ENCODE results near the gene LBHD2. TPM values are rescaled to one million over a fixed set of nuclear protein-coding genes. Genes with fewer than 3 reads are reported as not detected.

LBHD2 gene
- total and polyA plus RNA-seq, 2 donors, result 0.19 to 0.75 TPM

GRCh38 chr14:103101257-103101962 is 17.4 kb downstream of the LBHD2 start:
- Histone ChIP-seq H3K27me3 (ENCODE audit: control insufficient read depth in 2 of 2, insufficient read depth in 1 of 2, low read length in 1 of 2) (peaks cover 42 to 80% of the 10 kb centered on the region in 2 donors), H3K27ac (ENCODE audit: low read depth in 1 of 2, low read length in 1 of 2) (no peak overlapping the region), H3K36me3 (ENCODE audit: control insufficient read depth in 2 of 2, insufficient read depth in 2 of 2, low read length in 1 of 2) (no peaks in the 10 kb centered on the region), H3K4me3 (ENCODE audit: low read length in 2 of 2) (no peak overlapping the region), H3K4me1 (ENCODE audit: control insufficient read depth in 2 of 2, insufficient read depth in 2 of 2, low read length in 2 of 2) (peaks cover 12 to 29% of the 10 kb centered on the region in 2 donors), H3K9me3 (ENCODE audit: control insufficient read depth in 2 of 2, insufficient read depth in 1 of 2, low read length in 1 of 2) (peaks cover 0 to 4% of the 10 kb centered on the region in 2 donors)
- 95% methylated on average over 11 of the region's 11 CpGs for WGBS
- no peak for DNase-seq (ENCODE audit: low read depth in 6 of 9, low spot score in 9 of 9)

GRCh38 chr14:103101963-103102688 is 18.1 kb downstream of the LBHD2 start:
- peaks cover 0 to 4% of the 10 kb centered on the region in 2 donors for H3K9me3 ChIP-seq (ENCODE audit: control insufficient read depth in 2 of 2, insufficient read depth in 1 of 2, low read length in 1 of 2)
- H3K4me3 ChIP-seq (ENCODE audit: low read length in 2 of 2), result no peak overlapping the region
- no peaks in the 10 kb centered on the region for H3K36me3 ChIP-seq (ENCODE audit: control insufficient read depth in 2 of 2, insufficient read depth in 2 of 2, low read length in 1 of 2)
- no peak for DNase-seq (ENCODE audit: low read depth in 6 of 9, low spot score in 9 of 9)
- H3K27ac ChIP-seq (ENCODE audit: low read depth in 1 of 2, low read length in 1 of 2), result no peak overlapping the region
- peaks cover 12 to 30% of the 10 kb centered on the region in 2 donors for H3K4me1 ChIP-seq (ENCODE audit: control insufficient read depth in 2 of 2, insufficient read depth in 2 of 2, low read length in 2 of 2)
- 33% methylated on average over 85 of the region's 85 CpGs for WGBS
- peaks cover 42 to 80% of the 10 kb centered on the region in 2 donors for H3K27me3 ChIP-seq (ENCODE audit: control insufficient read depth in 2 of 2, insufficient read depth in 1 of 2, low read length in 1 of 2)

- WGBS, result 44% methylated on average over 39 of the region's 39 CpGs
- H3K4me1 ChIP-seq (ENCODE audit: control insufficient read depth in 2 of 2, insufficient read depth in 2 of 2, low read length in 2 of 2), result peaks cover 12 to 30% of the 10 kb centered on the region in 2 donors
- H3K27me3 ChIP-seq (ENCODE audit: control insufficient read depth in 2 of 2, insufficient read depth in 1 of 2, low read length in 1 of 2), result peaks cover 42 to 73% of the 10 kb centered on the region in 2 donors
Observed at GRCh38 chr14:103102689-103103260, 18.8 kb downstream of the LBHD2 start.

GRCh38 chr14:103103461-103104388 is 19.7 kb downstream of the LBHD2 start:
- H3K4me3 ChIP-seq (ENCODE audit: low read length in 2 of 2), result no peak overlapping the region
- H3K36me3 ChIP-seq (ENCODE audit: control insufficient read depth in 2 of 2, insufficient read depth in 2 of 2, low read length in 1 of 2), result no peaks in the 10 kb centered on the region
- H3K27ac ChIP-seq (ENCODE audit: low read depth in 1 of 2, low read length in 1 of 2), result no peak overlapping the region
- H3K9me3 ChIP-seq (ENCODE audit: control insufficient read depth in 2 of 2, insufficient read depth in 1 of 2, low read length in 1 of 2), result peaks cover 0 to 13% of the 10 kb centered on the region in 2 donors
- peaks cover 12 to 38% of the 10 kb centered on the region in 2 donors for H3K4me1 ChIP-seq (ENCODE audit: control insufficient read depth in 2 of 2, insufficient read depth in 2 of 2, low read length in 2 of 2)
- H3K27me3 ChIP-seq (ENCODE audit: control insufficient read depth in 2 of 2, insufficient read depth in 1 of 2, low read length in 1 of 2), result peaks cover 42 to 74% of the 10 kb centered on the region in 2 donors
- DNase-seq (ENCODE audit: low read depth in 6 of 9, low spot score in 9 of 9), result no peak
- 15% methylated on average over 68 of the region's 68 CpGs for WGBS

More at GRCh38 chr14:103102689-103103260, 18.8 kb downstream of the LBHD2 start:
- no peak overlapping the region for H3K4me3 ChIP-seq (ENCODE audit: low read length in 2 of 2)
- DNase-seq (ENCODE audit: low read depth in 6 of 9, low spot score in 9 of 9), result no peak
- no peaks in the 10 kb centered on the region for H3K36me3 ChIP-seq (ENCODE audit: control insufficient read depth in 2 of 2, insufficient read depth in 2 of 2, low read length in 1 of 2)
- no peak overlapping the region for H3K27ac ChIP-seq (ENCODE audit: low read depth in 1 of 2, low read length in 1 of 2)
- peaks cover 0 to 10% of the 10 kb centered on the region in 2 donors for H3K9me3 ChIP-seq (ENCODE audit: control insufficient read depth in 2 of 2, insufficient read depth in 1 of 2, low read length in 1 of 2)

- Histone ChIP-seq H3K27me3 (ENCODE audit: control insufficient read depth in 2 of 2, insufficient read depth in 1 of 2, low read length in 1 of 2) (peaks cover 42 to 72% of the 10 kb centered on the region in 2 donors), H3K9me3 (ENCODE audit: control insufficient read depth in 2 of 2, insufficient read depth in 1 of 2, low read length in 1 of 2) (peaks cover 0 to 13% of the 10 kb centered on the region in 2 donors), H3K4me3 (ENCODE audit: low read length in 2 of 2) (no peak overlapping the region), H3K36me3 (ENCODE audit: control insufficient read depth in 2 of 2, insufficient read depth in 2 of 2, low read length in 1 of 2) (no peaks in the 10 kb centered on the region), H3K4me1 (ENCODE audit: control insufficient read depth in 2 of 2, insufficient read depth in 2 of 2, low read length in 2 of 2) (peaks cover 12 to 39% of the 10 kb centered on the region in 2 donors), H3K27ac (ENCODE audit: low read depth in 1 of 2, low read length in 1 of 2) (no peak overlapping the region)
- 14% methylated on average over 20 of the region's 20 CpGs for WGBS
- no peak for DNase-seq (ENCODE audit: low read depth in 6 of 9, low spot score in 9 of 9)
Observed at GRCh38 chr14:103104389-103104653, 20.3 kb downstream of the LBHD2 start.

DNA sequence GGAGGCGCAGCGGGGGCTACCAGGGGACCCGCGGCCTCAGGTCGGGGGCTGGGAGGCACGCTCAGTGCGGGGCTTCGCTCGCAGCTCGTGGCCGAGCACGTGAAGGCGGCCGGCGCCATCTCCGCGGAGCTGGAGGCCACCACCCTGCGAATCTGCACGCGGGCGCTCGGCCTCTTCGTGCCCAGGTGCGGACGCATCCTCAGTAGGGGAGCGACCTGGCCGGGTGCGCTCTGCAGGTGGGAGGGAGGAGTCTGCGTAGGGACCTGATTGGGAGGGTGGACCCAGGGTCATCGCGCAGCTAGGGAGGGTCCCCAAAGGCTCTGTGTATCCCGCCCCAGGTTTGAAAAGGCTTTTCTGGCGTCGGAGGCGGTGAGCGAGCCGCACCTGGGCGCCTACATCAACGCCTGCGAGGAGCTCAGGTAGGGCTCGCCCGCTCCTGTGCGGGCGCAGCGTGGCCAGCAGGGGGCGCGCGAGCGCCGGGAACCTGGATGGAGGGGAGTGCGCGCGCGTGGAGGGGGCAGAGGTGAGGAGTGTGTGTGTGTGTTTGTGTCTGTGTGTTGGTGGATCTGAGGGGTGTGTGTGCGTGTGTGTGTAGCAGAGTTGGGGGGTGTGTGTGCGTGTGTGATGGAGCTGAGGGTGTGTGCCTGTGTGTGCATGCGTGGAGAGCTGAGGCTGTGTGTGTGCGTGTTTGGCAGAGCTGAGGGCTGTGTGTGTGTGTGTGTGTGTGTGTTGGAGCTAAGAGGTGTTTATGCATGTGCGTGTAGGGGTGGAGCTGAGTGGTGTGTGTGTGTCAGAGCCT is 20.8 kb downstream of the LBHD2 start:
- Histone ChIP-seq H3K27ac (ENCODE audit: low read depth in 1 of 2, low read length in 1 of 2) (no peak overlapping the region), H3K4me1 (ENCODE audit: control insufficient read depth in 2 of 2, insufficient read depth in 2 of 2, low read length in 2 of 2) (peaks cover 12 to 42% of the 10 kb centered on the region in 2 donors), H3K4me3 (ENCODE audit: low read length in 2 of 2) (no peak overlapping the region), H3K27me3 (ENCODE audit: control insufficient read depth in 2 of 2, insufficient read depth in 1 of 2, low read length in 1 of 2) (peaks cover 42 to 70% of the 10 kb centered on the region in 2 donors), H3K36me3 (ENCODE audit: control insufficient read depth in 2 of 2, insufficient read depth in 2 of 2, low read length in 1 of 2) (no peaks in the 10 kb centered on the region), H3K9me3 (ENCODE audit: control insufficient read depth in 2 of 2, insufficient read depth in 1 of 2, low read length in 1 of 2) (peaks cover 0 to 13% of the 10 kb centered on the region in 2 donors)
- 9% methylated on average over 59 of the region's 59 CpGs for WGBS
- DNase-seq (ENCODE audit: low read depth in 6 of 9, low spot score in 9 of 9), result peak in 5 of 9 donors; percentile 49 to 71 (median 61)

DNA sequence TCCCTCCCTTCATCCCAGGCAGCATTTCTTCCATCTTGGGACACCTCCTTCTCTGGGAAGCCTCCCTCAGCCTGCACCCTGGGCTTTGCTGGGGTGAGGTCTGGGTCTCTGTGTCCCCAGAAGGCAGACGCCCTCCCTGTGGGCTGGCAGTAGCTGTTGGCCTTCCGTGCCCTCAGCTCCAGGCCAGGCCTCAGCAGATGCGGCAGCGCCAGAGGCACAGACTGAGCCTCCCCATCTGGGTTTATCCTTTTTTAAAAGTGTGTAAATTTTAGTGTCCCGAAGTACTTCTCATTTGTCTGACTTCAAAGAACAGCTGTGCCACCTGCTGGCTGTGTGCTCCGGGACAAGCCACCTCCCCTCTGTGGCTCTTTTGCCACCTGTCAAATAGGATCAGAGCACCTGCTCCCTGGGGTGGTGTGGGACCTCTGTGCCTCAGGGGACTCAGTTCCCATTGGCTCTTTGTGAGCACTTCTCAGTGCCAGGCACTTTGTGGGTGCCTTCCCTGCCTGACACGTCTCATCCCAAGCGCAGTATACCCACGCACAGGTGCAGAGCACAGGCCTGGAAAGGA is 21.7 kb downstream of the LBHD2 start:
- H3K4me3 ChIP-seq (ENCODE audit: low read length in 2 of 2), result no peak overlapping the region
- peaks cover 0 to 13% of the 10 kb centered on the region in 2 donors for H3K9me3 ChIP-seq (ENCODE audit: control insufficient read depth in 2 of 2, insufficient read depth in 1 of 2, low read length in 1 of 2)
- 8% methylated on average over 9 of the region's 9 CpGs for WGBS
- H3K27me3 ChIP-seq (ENCODE audit: control insufficient read depth in 2 of 2, insufficient read depth in 1 of 2, low read length in 1 of 2), result peaks cover 40 to 62% of the 10 kb centered on the region in 2 donors
- H3K36me3 ChIP-seq (ENCODE audit: control insufficient read depth in 2 of 2, insufficient read depth in 2 of 2, low read length in 1 of 2), result no peaks in the 10 kb centered on the region
- peak in 5 of 9 donors; percentile 36 to 80 (median 53) for DNase-seq (ENCODE audit: low read depth in 6 of 9, low spot score in 9 of 9)
- H3K27ac ChIP-seq (ENCODE audit: low read depth in 1 of 2, low read length in 1 of 2), result peak overlapping the region; percentile 8 to 17
- H3K4me1 ChIP-seq (ENCODE audit: control insufficient read depth in 2 of 2, insufficient read depth in 2 of 2, low read length in 2 of 2), result peaks cover 18 to 50% of the 10 kb centered on the region in 2 donors

- Histone ChIP-seq H3K4me3 (ENCODE audit: low read length in 2 of 2) (no peak overlapping the region), H3K36me3 (ENCODE audit: control insufficient read depth in 2 of 2, insufficient read depth in 2 of 2, low read length in 1 of 2) (no peaks in the 10 kb centered on the region), H3K9me3 (ENCODE audit: control insufficient read depth in 2 of 2, insufficient read depth in 1 of 2, low read length in 1 of 2) (peaks cover 0 to 13% of the 10 kb centered on the region in 2 donors), H3K4me1 (ENCODE audit: control insufficient read depth in 2 of 2, insufficient read depth in 2 of 2, low read length in 2 of 2) (peaks cover 35 to 68% of the 10 kb centered on the region in 2 donors), H3K27ac (ENCODE audit: low read depth in 1 of 2, low read length in 1 of 2) (no peak overlapping the region), H3K27me3 (ENCODE audit: control insufficient read depth in 2 of 2, insufficient read depth in 1 of 2, low read length in 1 of 2) (peaks cover 24 to 44% of the 10 kb centered on the region in 2 donors)
- DNase-seq (ENCODE audit: low read depth in 6 of 9, low spot score in 9 of 9), result no peak
- 98% methylated on average over 23 of the region's 23 CpGs for WGBS
Observed at GRCh38 chr14:103107455-103107854, 23.4 kb downstream of the LBHD2 start.

All from thymus (tissue), 11 donors.